ENCODE measurements around the gene KCNA1. TPM values are rescaled to one million over a fixed set of nuclear protein-coding genes. Genes with fewer than 3 reads are reported as not detected.

Gene KCNA1
- not detected in 2 replicates for total RNA-seq

DNA sequence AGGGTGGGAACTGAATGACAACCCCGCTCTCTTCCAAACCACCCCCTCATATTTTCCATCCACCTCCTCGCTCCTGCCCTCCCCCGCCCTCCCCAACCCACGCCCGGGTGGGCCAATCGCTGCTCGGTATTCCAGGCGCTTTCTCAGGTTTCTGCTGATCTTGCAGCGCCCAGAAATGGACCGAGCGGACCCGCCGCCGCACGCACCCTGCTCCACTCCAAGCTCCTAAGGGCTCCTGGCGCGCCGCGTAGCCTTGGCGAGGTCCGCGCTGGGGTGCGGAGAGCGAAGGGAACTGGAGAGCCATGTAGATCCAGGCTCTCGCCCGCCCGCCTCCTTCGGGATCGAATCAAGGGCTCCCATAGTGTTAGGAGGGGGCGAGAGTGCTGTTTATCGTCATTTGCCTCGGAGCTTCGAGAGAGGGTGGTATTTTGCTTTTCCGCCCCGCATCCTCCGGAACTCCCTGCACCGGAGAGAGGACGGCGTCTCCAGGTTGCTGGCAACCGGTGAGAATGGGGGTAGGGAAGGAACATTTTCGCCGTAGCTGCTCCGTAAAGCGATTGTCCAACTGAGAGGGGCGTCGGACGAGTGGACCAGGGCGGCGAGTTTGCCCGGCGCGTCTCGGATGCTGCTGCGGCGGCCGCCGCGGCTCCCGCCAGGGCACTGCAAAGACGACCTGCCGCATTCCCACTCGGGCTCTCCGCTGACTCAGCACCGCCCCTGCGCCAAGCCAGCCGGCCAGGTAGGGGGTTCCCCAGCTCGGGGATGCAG lies at the start of gene KCNA1:
Gene KCNA1, plus strand, starts transcription at position 172 of the 768 bp plus-strand sequence. CDS start 1,474 bp downstream, outside the sequence.

Other genes starting within 250 kb of the KCNA1 start
- 0.12 TPM in 1 of 2 replicates, not detected in the other for gene GALNT8, start 189.5 kb upstream of the KCNA1 start, total RNA-seq
- not detected in 2 replicates for gene KCNA5, start 134.0 kb downstream of the KCNA1 start, total RNA-seq